Type B pancreatic cell (in vitro differentiated cells): ENCODE results near the gene TAOK3. TPM values are rescaled to one million over a fixed set of nuclear protein-coding genes. Genes with fewer than 3 reads are reported as not detected.

ENCODE experiments used
- DNase-seq: peaks from one replicate; pipeline ENCODE4 v3.0.0; 2021; ENCODE audit warnings: mixed read lengths; ENCODE audit not compliant: unreplicated experiment; ENCODE audit errors: extremely low spot score
- H3K27ac Mint-ChIP-seq: 2 replicates; pipeline ENCODE4 v1.8.0; 2021; ENCODE audit warnings: mild to moderate bottlenecking, mixed read lengths
- H3K27me3 Mint-ChIP-seq: 2 replicates; pipeline ENCODE4 v1.8.0; 2021; ENCODE audit warnings: mixed read lengths
- H3K36me3 Mint-ChIP-seq: 2 replicates; pipeline ENCODE4 v1.8.0; 2021; ENCODE audit warnings: mixed read lengths
- H3K4me1 Mint-ChIP-seq: one replicate; pipeline ENCODE4 v1.8.0; 2021; ENCODE audit warnings: mixed read lengths; ENCODE audit not compliant: unreplicated experiment
- H3K4me3 Mint-ChIP-seq: 2 replicates; pipeline ENCODE4 v1.8.0; 2021; ENCODE audit warnings: mild to moderate bottlenecking, mixed read lengths
- H3K9me3 Mint-ChIP-seq: 2 replicates; pipeline ENCODE4 v1.8.0; 2021; ENCODE audit warnings: mixed read lengths
- CTCF ChIP-seq: fragments of 200-600 bp; sonication (generic); conservative IDR thresholded peaks from 2 replicates; pipeline ENCODE4 v1.5.0; 2021; ENCODE audit warnings: antibody characterized with exemption, mild to moderate bottlenecking
- total RNA-seq: library from RNA; stranded (reverse); gene quantifications from 2 replicates; pipeline ENCODE4 v1.2.1, GENCODE V29; 2021; ENCODE audit warnings: low replicate concordance

The TAOK3 gene
- total RNA-seq, 1 donor from 2014 or later: 15.8 TPM

GRCh38 chr12:118145113-118145797 lies 227.5 kb downstream of the TAOK3 start:
- no peak overlapping the region for H3K4me3 Mint-ChIP-seq
- no peak for DNase-seq
- no peaks in the 10 kb centered on the region for H3K9me3 Mint-ChIP-seq

GRCh38 chr12:118144499-118144898 lies 228.2 kb downstream of the TAOK3 start:
- no peak for DNase-seq
- Mint-ChIP-seq H3K4me3 (no peak overlapping the region), H3K27me3 (no peaks in the 10 kb centered on the region), H3K9me3 (no peaks in the 10 kb centered on the region), H3K27ac (no peak overlapping the region), H3K4me1 (peaks cover 3% of the 10 kb centered on the region), H3K36me3 (peaks cover 48% of the 10 kb centered on the region)
- TF ChIP-seq CTCF: no peak

More at GRCh38 chr12:118145113-118145797, 227.5 kb downstream of the TAOK3 start:
- H3K27ac Mint-ChIP-seq: no peak overlapping the region
- H3K36me3 Mint-ChIP-seq: peaks cover 41% of the 10 kb centered on the region
- no peaks in the 10 kb centered on the region for H3K4me1 Mint-ChIP-seq
- no peaks in the 10 kb centered on the region for H3K27me3 Mint-ChIP-seq
- TF ChIP-seq CTCF: no peak

- DNase-seq: no peak
- H3K4me3 Mint-ChIP-seq: no peak overlapping the region
- peaks cover 17% of the 10 kb centered on the region for H3K4me1 Mint-ChIP-seq
- H3K27ac Mint-ChIP-seq: no peak overlapping the region
- no peaks in the 10 kb centered on the region for H3K27me3 Mint-ChIP-seq
- peaks cover 43% of the 10 kb centered on the region for H3K36me3 Mint-ChIP-seq
- no peak for TF ChIP-seq CTCF
- no peaks in the 10 kb centered on the region for H3K9me3 Mint-ChIP-seq
Observed at GRCh38 chr12:118140825-118141224, 231.9 kb downstream of the TAOK3 start.

GRCh38 chr12:118137148-118137678 lies 235.5 kb downstream of the TAOK3 start:
- peaks cover 22% of the 10 kb centered on the region for H3K36me3 Mint-ChIP-seq
- no peak for TF ChIP-seq CTCF

GRCh38 chr12:118136559-118137003 lies 236.1 kb downstream of the TAOK3 start:
- Mint-ChIP-seq H3K9me3 (no peaks in the 10 kb centered on the region), H3K36me3 (peaks cover 23% of the 10 kb centered on the region), H3K4me3 (peak overlapping the region; percentile 90), H3K4me1 (peaks cover 29% of the 10 kb centered on the region), H3K27me3 (no peaks in the 10 kb centered on the region), H3K27ac (peak overlapping the region; percentile 70)
- no peak for DNase-seq
- TF ChIP-seq CTCF: no peak

More at GRCh38 chr12:118137148-118137678, 235.5 kb downstream of the TAOK3 start:
- no peaks in the 10 kb centered on the region for H3K27me3 Mint-ChIP-seq
- H3K4me3 Mint-ChIP-seq: peak overlapping the region; percentile 90
- no peak for DNase-seq
- H3K4me1 Mint-ChIP-seq: peaks cover 23% of the 10 kb centered on the region
- no peaks in the 10 kb centered on the region for H3K9me3 Mint-ChIP-seq
- H3K27ac Mint-ChIP-seq: peak overlapping the region; percentile 70
